Measurements from ENCODE around the gene VRK1. TPM values are rescaled to one million over a fixed set of nuclear protein-coding genes. Genes with fewer than 3 reads are reported as not detected.

The VRK1 gene
- total and polyA plus RNA-seq, 2 of the 8 experiments (the other 6 are each of a cell fraction or from before 2014, with no cell fraction given), result 24.2 to 64.8 TPM

DNA sequence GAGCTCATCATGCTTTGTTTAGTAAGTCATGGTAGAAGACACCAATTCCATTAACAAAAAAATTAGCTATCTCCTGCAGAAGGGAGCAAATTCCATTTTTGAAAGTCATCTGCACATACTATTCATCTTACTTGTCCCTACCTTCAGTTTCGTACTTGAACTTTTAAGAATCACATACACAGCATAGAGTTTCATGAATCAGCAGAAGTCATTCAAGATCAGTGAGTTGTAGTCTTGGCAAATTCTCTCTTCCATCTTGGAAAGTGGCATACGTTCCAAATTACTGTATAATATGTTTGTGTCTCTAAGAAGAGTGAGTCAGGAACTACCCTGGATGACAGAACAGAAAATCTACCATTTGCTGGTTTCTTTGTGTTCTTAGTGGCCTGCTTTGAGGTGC, 14.1 kb downstream of the VRK1 start:
- H2BK15ac ChIP-seq (ENCODE audit: low read length), result no peak overlapping the region
- H3K23ac ChIP-seq (ENCODE audit: insufficient read length), result no peak overlapping the region
- no peak overlapping the region for H3K4me2 ChIP-seq (ENCODE audit: insufficient read depth in 1 of 2, low read depth in 2 of 2, low read length in 2 of 2)
- no peak overlapping the region for H3K4ac ChIP-seq (replicated peaks; ENCODE audit: insufficient read length, low read depth, low read length)
- no peak overlapping the region for H2BK20ac ChIP-seq (ENCODE audit: low read length)
- H3K56ac ChIP-seq (replicated peaks; ENCODE audit: insufficient read length, low read depth, low read length), result no peak overlapping the region
- 82% methylated on average over 2 of the region's 2 CpGs; no CpG with 5 or more reads in 1 of the 2 experiments for WGBS, 2 experiments (ENCODE audit: extremely low coverage in 1 of 2, insufficient coverage in 1 of 2, insufficient read length in 1 of 2, insufficient replicate concordance in 2 of 2, low coverage in 1 of 2, low lambda C conversion rate in 2 of 2, missing lambda C conversion rate in 1 of 2)
- no peak overlapping the region for H3K14ac ChIP-seq (ENCODE audit: insufficient read length)
- H2AFZ ChIP-seq (ENCODE audit: low read length), result no peak overlapping the region
- POLR2A ChIA-PET (ENCODE audit: partially characterized antibody), result interaction anchor here (0.6 kb wide), 1 partner anchor 76 kb away, joined by 3 read pairs; no protein-coding TSS in a partner anchor
- peaks cover 9 to 15% of the 10 kb centered on the region in 2 experiments for H4K20me1 ChIP-seq (replicated peaks in 1 of 2; ENCODE audit: control insufficient read depth in 1 of 2, insufficient read depth in 2 of 2, low read length in 2 of 2)
- H2BK12ac ChIP-seq (ENCODE audit: low read depth, low read length), result no peak overlapping the region
- no peak overlapping the region for H3K9ac ChIP-seq (replicated peaks in 1 of 4; ENCODE audit: extremely low read depth in 1 of 4, low read depth in 3 of 4, low read length in 3 of 4)
- H3K27me3 ChIP-seq (replicated peaks in 1 of 4; ENCODE audit: control insufficient read depth in 3 of 4, extremely low read depth in 1 of 4, insufficient read depth in 3 of 4, low read length in 3 of 4), result no peaks in the 10 kb centered on the region
- no peak for DNase-seq (ENCODE audit: low read depth in 1 of 2, low spot score in 2 of 2)
- no peak overlapping the region for H3K18ac ChIP-seq (ENCODE audit: extremely low read depth, low read length)
- H4K91ac ChIP-seq (replicated peaks; ENCODE audit: insufficient read length, low read length), result no peak overlapping the region
- H3K79me2 ChIP-seq (ENCODE audit: control insufficient read depth in 1 of 2, insufficient read depth in 2 of 2, low read length in 2 of 2), result peaks cover 3 to 100% of the 10 kb centered on the region in 2 experiments
- no peak overlapping the region for H2BK5ac ChIP-seq (ENCODE audit: low read depth, low read length)
- H3K23me2 ChIP-seq (ENCODE audit: low read depth, low read length), result no peaks in the 10 kb centered on the region
- no peak overlapping the region for H4K8ac ChIP-seq (ENCODE audit: extremely low read depth, insufficient read depth, low read length)
- H4K5ac ChIP-seq (ENCODE audit: insufficient read length, low read depth, low read length), result no peak overlapping the region
- H2AK5ac ChIP-seq (ENCODE audit: low read depth, low read length), result no peak overlapping the region
- H3K36me3 ChIP-seq (ENCODE audit: control insufficient read depth in 2 of 4, insufficient read depth in 4 of 4, low read length in 3 of 4), result no peaks in the 10 kb centered on the region; a peak in 1 of 8 replicates
- no peak overlapping the region for H2BK120ac ChIP-seq (replicated peaks; ENCODE audit: low read depth, low read length)
- H3K4me3 ChIP-seq (ENCODE audit: extremely low read depth in 1 of 4, insufficient read depth in 2 of 4, low read depth in 3 of 4, low read length in 4 of 4), result no peak overlapping the region
- FAIRE-seq, result no peak
- peaks cover 0 to under 1% (median 0%) of the 10 kb centered on the region in 4 experiments; a peak in 1 of 7 replicates for H3K4me1 ChIP-seq (replicated peaks in 1 of 4; ENCODE audit: control insufficient read depth in 3 of 4, insufficient read depth in 4 of 4, low read length in 3 of 4)
- CTCF ChIA-PET (ENCODE audit: partially characterized antibody), result interaction anchor here (0.8 to 2.3 kb wide), 3 partner anchors 14 to 228 kb away, joined by 3 to 6 read pairs (median 3); no protein-coding TSS in a partner anchor
- peaks cover 8% of the 10 kb centered on the region for H3K79me1 ChIP-seq (ENCODE audit: low read depth, low read length)
- TF ChIP-seq BCL11A (IDR thresholded peaks at IDR 0.05; ENCODE audit: low read depth in 2 of 2, low read length in 2 of 2) (no peak), SRF (IDR thresholded peaks at IDR 0.05; ENCODE audit: low read depth, low read length) (no peak), CREB1 (IDR thresholded peaks at IDR 0.05) (no peak), CBX5 (IDR thresholded peaks at IDR 0.05; ENCODE audit: low read depth, low read length) (no peak), ASH2L (IDR thresholded peaks at IDR 0.05; ENCODE audit: low read length) (no peak), MAFK (IDR thresholded peaks at IDR 0.05; ENCODE audit: low read depth, low read length) (no peak), EP300 (IDR thresholded peaks at IDR 0.05; ENCODE audit: borderline replicate concordance in 1 of 2, low read depth in 2 of 2, low read length in 2 of 2) (no peak)
- TF ChIP-seq, protein P1, sequence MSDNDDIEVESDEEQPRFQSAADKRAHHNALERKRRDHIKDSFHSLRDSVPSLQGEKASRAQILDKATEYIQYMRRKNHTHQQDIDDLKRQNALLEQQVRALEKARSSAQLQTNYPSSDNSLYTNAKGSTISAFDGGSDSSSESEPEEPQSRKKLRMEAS (IDR thresholded peaks at IDR 0.05), result no peak
- H3K27ac ChIP-seq (ENCODE audit: low read depth, low read length), result no peak overlapping the region
- H3K9me3 ChIP-seq (ENCODE audit: insufficient read depth in 2 of 2, low read depth in 1 of 2, low read length in 1 of 2), result no peaks in the 10 kb centered on the region

All from H1 (cell line).